ENCODE measurements around the gene COX7B2. TPM values are rescaled to one million over a fixed set of nuclear protein-coding genes. Genes with fewer than 3 reads are reported as not detected.

Gene COX7B2
- polyA plus RNA-seq, 3 donors: not detected

GRCh38 chr4:46765465-46765864, 143.6 kb downstream of the COX7B2 start:
- DNase-seq (ENCODE audit: low read depth in 3 of 3, low spot score in 2 of 3): no peak

GRCh38 chr4:46730075-46730474, 179.0 kb downstream of the COX7B2 start:
- no peak for DNase-seq (ENCODE audit: low read depth in 3 of 3, low spot score in 2 of 3)

GRCh38 chr4:46720055-46720454, 189.0 kb downstream of the COX7B2 start:
- DNase-seq (ENCODE audit: low read depth in 3 of 3, low spot score in 2 of 3): no peak

- no peak for DNase-seq (ENCODE audit: low read depth in 3 of 3, low spot score in 2 of 3)
These were observed 191.1 kb downstream of the COX7B2 start for GRCh38 chr4:46717950-46718349.

GRCh38 chr4:46715468-46715867, 193.6 kb downstream of the COX7B2 start:
- DNase-seq (ENCODE audit: low read depth in 3 of 3, low spot score in 2 of 3): no peak

GRCh38 chr4:46698891-46699290, 210.2 kb downstream of the COX7B2 start:
- DNase-seq (ENCODE audit: low read depth in 3 of 3, low spot score in 2 of 3): no peak

Other genes with a start within 250 kb of the COX7B2 start
- under 1 TPM; 0.04 to 0.12 (median 0.10) TPM for gene GABRA4, start 84.3 kb upstream of the COX7B2 start, polyA plus RNA-seq (ENCODE audit: insufficient read length in 3 of 3)
- under 1 TPM; 0.54 to 0.76 (median 0.75) TPM for gene GABRB1, start 122.3 kb upstream of the COX7B2 start, polyA plus RNA-seq (ENCODE audit: insufficient read length in 3 of 3)

Data from right renal cortex interstitium (tissue), 3 donors.